Inflammatory macrophage treated with lipopolysaccharide for 4 hours (primary cell): ENCODE measurements around the gene IGF1R.

Source experiments
- DNase-seq: peaks from one replicate; pipeline ENCODE4 v3.0.0-alpha.2; 2020

The IGF1R gene

DNA sequence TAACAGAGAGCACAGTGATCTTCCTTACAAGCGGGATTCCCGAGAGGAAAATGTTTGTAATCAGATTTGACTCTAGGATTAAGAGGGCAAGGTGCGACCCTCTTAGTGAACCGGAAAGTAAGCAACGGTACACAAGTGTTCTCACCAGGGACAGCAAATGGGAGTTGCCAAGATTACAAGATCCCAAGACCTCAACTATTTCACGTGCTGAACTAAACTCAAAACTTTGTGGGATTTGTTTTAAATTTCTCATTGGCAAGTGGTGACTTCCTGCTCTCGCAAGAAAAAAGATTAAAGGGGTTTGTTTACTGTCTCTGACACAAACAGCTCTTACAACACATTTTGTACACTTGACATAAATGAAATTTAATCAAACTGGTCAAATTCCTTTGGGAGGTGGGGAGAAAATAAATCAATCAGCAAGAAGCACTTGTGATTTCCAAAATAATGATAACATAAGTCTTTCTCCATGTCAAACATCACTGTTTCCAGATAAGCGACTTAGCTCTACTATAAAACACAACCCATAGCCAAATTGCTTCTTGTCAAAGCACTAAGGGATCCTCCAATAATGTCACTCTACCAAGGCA, 361.5 kb downstream of the IGF1R start:
- DNase-seq, result no peak

DNA sequence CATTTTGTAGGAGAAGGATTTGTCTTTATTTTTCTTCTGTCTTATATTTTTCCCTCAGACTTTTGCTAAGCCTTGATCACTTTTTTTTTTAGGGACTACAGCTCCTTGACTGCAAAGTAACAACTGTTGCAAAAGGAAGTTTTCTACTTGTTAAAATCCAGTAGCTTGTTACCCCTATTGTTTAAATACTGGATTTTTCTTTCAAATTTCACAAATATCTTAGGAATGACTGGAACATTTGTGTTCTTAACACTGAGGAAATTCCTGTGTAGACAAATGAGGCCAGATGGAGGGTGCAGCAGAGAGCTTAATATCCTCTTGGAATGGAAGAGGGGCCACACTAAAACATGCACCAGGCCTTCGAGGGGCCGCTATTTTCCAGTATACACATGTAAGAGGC, 362.4 kb downstream of the IGF1R start:
- no peak for DNase-seq
